Measurements from ENCODE around the gene EMB. TPM values are rescaled to one million over a fixed set of nuclear protein-coding genes. Genes with fewer than 3 reads are reported as not detected.
"Not testable (repeated sequence)": the region's sequence is repeated elsewhere in the genome, so short reads cannot be mapped to it uniquely, and the experiment has no call there.

EMB gene
- total and polyA plus RNA-seq, 4 donors = 0.90 to 16.1 (median 2.1) TPM

GRCh38 chr5:50445296-50445949 lies 4.3 kb upstream of the EMB start:
- DNase-seq (ENCODE audit: low spot score) = no peak
- peaks cover 0 to 2% (median 0%) of the 10 kb centered on the region in 4 donors for H3K27me3 ChIP-seq (ENCODE audit: control insufficient read depth in 4 of 4, insufficient read depth in 4 of 4, low read length in 3 of 4)
- peaks cover 0 to 3% (median 0%) of the 10 kb centered on the region in 4 donors for H3K9me3 ChIP-seq (ENCODE audit: control insufficient read depth in 4 of 4, low read length in 3 of 4)
- 65% methylated on average over 6 of the region's 6 CpGs for WGBS
- no peaks in the 10 kb centered on the region for H3K36me3 ChIP-seq (ENCODE audit: control insufficient read depth in 4 of 4, insufficient read depth in 3 of 4, low read depth in 1 of 4, low read length in 3 of 4)
- H3K27ac ChIP-seq (ENCODE audit: low read depth in 1 of 2, low read length in 2 of 2) = no peak overlapping the region
- TF ChIP-seq NR2F2 (IDR thresholded peaks at IDR 0.05) (no peak), HNF4A (conservative IDR thresholded peaks at IDR 0.05) (no peak), EGR1 (IDR thresholded peaks at IDR 0.05; ENCODE audit: low read depth in 2 of 2) (no peak), TAF1 (conservative IDR thresholded peaks at IDR 0.05) (no peak), GABPA (IDR thresholded peaks at IDR 0.05 in 1 of 2, conservative IDR thresholded peaks at IDR 0.05 in 1 of 2) (no peak), JUND (IDR thresholded peaks at IDR 0.05) (no peak), HNF4G (IDR thresholded peaks at IDR 0.05) (no peak), ZBTB33 (IDR thresholded peaks at IDR 0.05) (no peak), RXRA (IDR thresholded peaks at IDR 0.05) (no peak), FOXA2 (IDR thresholded peaks at IDR 0.05) (no peak), YY1 (IDR thresholded peaks at IDR 0.05) (no peak), MAX (IDR thresholded peaks at IDR 0.05) (no peak), SP1 (IDR thresholded peaks at IDR 0.05) (no peak), FOXA1 (IDR thresholded peaks at IDR 0.05) (no peak)
- TF ChIP-seq, protein P1, sequence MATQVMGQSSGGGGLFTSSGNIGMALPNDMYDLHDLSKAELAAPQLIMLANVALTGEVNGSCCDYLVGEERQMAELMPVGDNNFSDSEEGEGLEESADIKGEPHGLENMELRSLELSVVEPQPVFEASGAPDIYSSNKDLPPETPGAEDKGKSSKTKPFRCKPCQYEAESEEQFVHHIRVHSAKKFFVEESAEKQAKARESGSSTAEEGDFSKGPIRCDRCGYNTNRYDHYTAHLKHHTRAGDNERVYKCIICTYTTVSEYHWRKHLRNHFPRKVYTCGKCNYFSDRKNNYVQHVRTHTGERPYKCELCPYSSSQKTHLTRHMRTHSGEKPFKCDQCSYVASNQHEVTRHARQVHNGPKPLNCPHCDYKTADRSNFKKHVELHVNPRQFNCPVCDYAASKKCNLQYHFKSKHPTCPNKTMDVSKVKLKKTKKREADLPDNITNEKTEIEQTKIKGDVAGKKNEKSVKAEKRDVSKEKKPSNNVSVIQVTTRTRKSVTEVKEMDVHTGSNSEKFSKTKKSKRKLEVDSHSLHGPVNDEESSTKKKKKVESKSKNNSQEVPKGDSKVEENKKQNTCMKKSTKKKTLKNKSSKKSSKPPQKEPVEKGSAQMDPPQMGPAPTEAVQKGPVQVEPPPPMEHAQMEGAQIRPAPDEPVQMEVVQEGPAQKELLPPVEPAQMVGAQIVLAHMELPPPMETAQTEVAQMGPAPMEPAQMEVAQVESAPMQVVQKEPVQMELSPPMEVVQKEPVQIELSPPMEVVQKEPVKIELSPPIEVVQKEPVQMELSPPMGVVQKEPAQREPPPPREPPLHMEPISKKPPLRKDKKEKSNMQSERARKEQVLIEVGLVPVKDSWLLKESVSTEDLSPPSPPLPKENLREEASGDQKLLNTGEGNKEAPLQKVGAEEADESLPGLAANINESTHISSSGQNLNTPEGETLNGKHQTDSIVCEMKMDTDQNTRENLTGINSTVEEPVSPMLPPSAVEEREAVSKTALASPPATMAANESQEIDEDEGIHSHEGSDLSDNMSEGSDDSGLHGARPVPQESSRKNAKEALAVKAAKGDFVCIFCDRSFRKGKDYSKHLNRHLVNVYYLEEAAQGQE (IDR thresholded peaks at IDR 0.05) = no peak
- TF ChIP-seq, protein P2, sequence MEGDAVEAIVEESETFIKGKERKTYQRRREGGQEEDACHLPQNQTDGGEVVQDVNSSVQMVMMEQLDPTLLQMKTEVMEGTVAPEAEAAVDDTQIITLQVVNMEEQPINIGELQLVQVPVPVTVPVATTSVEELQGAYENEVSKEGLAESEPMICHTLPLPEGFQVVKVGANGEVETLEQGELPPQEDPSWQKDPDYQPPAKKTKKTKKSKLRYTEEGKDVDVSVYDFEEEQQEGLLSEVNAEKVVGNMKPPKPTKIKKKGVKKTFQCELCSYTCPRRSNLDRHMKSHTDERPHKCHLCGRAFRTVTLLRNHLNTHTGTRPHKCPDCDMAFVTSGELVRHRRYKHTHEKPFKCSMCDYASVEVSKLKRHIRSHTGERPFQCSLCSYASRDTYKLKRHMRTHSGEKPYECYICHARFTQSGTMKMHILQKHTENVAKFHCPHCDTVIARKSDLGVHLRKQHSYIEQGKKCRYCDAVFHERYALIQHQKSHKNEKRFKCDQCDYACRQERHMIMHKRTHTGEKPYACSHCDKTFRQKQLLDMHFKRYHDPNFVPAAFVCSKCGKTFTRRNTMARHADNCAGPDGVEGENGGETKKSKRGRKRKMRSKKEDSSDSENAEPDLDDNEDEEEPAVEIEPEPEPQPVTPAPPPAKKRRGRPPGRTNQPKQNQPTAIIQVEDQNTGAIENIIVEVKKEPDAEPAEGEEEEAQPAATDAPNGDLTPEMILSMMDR (IDR thresholded peaks at IDR 0.05; ENCODE audit: low read depth, low read length, missing input control) = no peak
- TF ChIP-seq, protein P3, sequence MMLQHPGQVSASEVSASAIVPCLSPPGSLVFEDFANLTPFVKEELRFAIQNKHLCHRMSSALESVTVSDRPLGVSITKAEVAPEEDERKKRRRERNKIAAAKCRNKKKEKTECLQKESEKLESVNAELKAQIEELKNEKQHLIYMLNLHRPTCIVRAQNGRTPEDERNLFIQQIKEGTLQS (IDR thresholded peaks at IDR 0.05) = no peak
- no peak overlapping the region for H3K4me3 ChIP-seq (ENCODE audit: low read depth in 1 of 3, low read length in 3 of 3)
- H3K9ac ChIP-seq (ENCODE audit: low read depth in 1 of 2, low read length in 2 of 2) = no peak overlapping the region
- H3K4me1 ChIP-seq (ENCODE audit: control insufficient read depth in 4 of 4, insufficient read depth in 4 of 4, low read length in 3 of 4) = peaks cover 0 to 7% (median under 1%) of the 10 kb centered on the region in 4 donors

DNA sequence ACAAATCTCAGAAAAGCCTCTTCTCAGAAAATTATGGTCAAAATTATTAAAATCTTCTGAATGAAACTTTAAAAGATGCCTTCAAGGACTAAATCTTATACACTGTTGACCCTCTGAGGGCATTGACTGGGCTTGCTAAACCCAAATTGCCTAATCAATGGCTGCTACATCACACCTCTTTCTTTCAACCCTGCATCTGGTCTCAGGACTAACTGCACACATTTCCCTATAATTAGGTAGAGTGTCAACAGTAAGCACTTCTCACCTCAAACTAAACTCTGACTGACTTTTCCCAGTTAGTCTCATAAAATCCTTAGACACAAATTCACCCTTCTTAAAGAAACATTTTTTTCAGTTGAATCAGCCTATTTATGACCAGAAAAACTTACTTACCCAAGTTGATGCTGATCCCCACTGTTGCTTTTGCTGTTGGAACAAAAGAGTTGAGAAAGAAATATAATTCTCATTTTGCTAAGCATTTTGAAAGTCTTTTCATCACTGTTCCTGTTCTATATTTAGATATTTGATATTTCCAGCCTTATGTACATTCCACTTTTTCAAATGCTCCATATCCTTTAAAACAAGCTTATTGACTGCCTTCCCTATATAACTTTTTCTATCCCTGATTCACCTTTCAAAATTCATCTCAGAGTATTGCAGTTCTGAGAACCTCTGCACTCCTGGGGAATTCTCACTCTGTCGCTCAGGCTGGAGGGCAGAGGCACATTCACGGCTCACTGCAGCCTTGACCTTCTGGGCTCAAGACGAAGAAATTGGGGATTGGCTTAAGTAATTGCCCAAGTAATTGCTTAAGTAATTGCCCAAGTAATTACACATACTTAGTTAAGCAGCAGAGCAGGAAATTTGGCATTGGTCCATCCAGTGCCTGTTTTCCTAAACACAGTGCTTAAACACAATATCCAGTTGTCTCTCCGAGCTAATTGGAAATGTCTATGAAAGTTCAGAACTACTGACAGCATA lies 1.8 kb upstream of the EMB start:
- H3K4me3 ChIP-seq (ENCODE audit: low read depth in 1 of 3, low read length in 3 of 3) = not testable (repeated sequence)

More for the DNA sequence above, 1.8 kb upstream of the EMB start:
- not testable (repeated sequence) for H3K9me3 ChIP-seq (ENCODE audit: control insufficient read depth in 4 of 4, low read length in 3 of 4); H3K4me1 ChIP-seq (ENCODE audit: control insufficient read depth in 4 of 4, insufficient read depth in 4 of 4, low read length in 3 of 4); DNase-seq (ENCODE audit: low spot score); H3K36me3 ChIP-seq (ENCODE audit: control insufficient read depth in 4 of 4, insufficient read depth in 3 of 4, low read depth in 1 of 4, low read length in 3 of 4); H3K27ac ChIP-seq (ENCODE audit: low read depth in 1 of 2, low read length in 2 of 2); H3K27me3 ChIP-seq (ENCODE audit: control insufficient read depth in 4 of 4, insufficient read depth in 4 of 4, low read length in 3 of 4); H3K9ac ChIP-seq (ENCODE audit: low read depth in 1 of 2, low read length in 2 of 2)
- WGBS = 39% methylated on average over 3 of the region's 4 CpGs
